Measurements from ENCODE around the gene ASB7.
"Not testable (repeated sequence)": the region's sequence is repeated elsewhere in the genome, so short reads cannot be mapped to it uniquely, and the experiment has no call there.

Gene ASB7

DNA sequence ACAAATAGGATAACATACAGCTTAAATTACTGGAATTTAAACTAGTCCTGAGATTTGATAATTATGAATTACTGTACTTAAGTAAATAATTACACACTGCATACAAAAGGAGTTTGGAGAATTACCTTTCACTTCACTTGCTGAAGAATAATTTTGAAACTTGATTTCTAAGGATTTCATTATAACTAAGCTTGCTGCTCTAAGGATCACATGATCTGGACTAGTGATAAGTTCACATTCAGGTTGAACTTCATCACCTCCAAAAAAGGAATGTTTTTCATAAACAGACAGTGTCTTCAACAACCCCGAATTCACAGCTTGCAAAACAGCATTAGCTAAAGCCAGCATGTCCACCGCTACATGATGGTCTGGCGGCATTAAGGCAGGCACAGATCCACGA is 28.9 kb upstream of the ASB7 start:
- no peaks in the 10 kb centered on the region for H3K4me1 ChIP-seq (ENCODE audit: control insufficient read depth in 2 of 2, insufficient read depth in 1 of 2, low read depth in 1 of 2, low read length in 2 of 2)
- H2AK5ac ChIP-seq (ENCODE audit: low read depth, low read length), result no peak overlapping the region
- H2BK12ac ChIP-seq (ENCODE audit: low read length), result no peak overlapping the region
- no peak overlapping the region for H3K23ac ChIP-seq (ENCODE audit: low read depth, low read length, poor library complexity)
- no peak overlapping the region for H3K18ac ChIP-seq (ENCODE audit: low read length)
- H3K9me3 ChIP-seq (replicated peaks in 1 of 2; ENCODE audit: control insufficient read depth in 2 of 2, insufficient read depth in 1 of 2, low read depth in 1 of 2, low read length in 2 of 2), result no peaks in the 10 kb centered on the region
- no peak overlapping the region for H3K4ac ChIP-seq (ENCODE audit: low read length)
- no peak overlapping the region for H3K4me2 ChIP-seq (ENCODE audit: insufficient read depth, low read length, poor library complexity, severe bottlenecking)
- no peak overlapping the region for H2BK5ac ChIP-seq (ENCODE audit: low read length)
- no peaks in the 10 kb centered on the region for H3K27me3 ChIP-seq (ENCODE audit: control insufficient read depth in 3 of 3, insufficient read depth in 3 of 3, low read depth in 1 of 3, low read length in 3 of 3)
- no peak overlapping the region for H3K14ac ChIP-seq (ENCODE audit: low read length)
- no peaks in the 10 kb centered on the region for H3K79me1 ChIP-seq (ENCODE audit: low read depth, low read length)
- no peak overlapping the region for H4K8ac ChIP-seq (ENCODE audit: low read depth, low read length)
- no peak overlapping the region for H4K91ac ChIP-seq (ENCODE audit: low read depth, low read length, poor library complexity)
- DNase-seq (ENCODE audit: low spot score), result no peak
- peaks cover 7 to 44% of the 10 kb centered on the region in 2 donors for H3K36me3 ChIP-seq (replicated peaks in 1 of 2; ENCODE audit: control insufficient read depth in 2 of 2, insufficient read depth in 2 of 2, low read length in 2 of 2)
- no peak overlapping the region for H3K27ac ChIP-seq (replicated peaks; ENCODE audit: low read length)
- no CpG with 5 or more reads among the region's 4 CpGs for WGBS, 2 donors (ENCODE audit: extremely low coverage in 2 of 2, insufficient read length in 2 of 2, insufficient replicate concordance in 1 of 2)
- no peak overlapping the region for H2BK120ac ChIP-seq (ENCODE audit: low read depth, low read length)
- no peak overlapping the region for H3K9ac ChIP-seq (ENCODE audit: low read depth, low read length, poor library complexity)
- H2BK15ac ChIP-seq (ENCODE audit: low read length), result no peak overlapping the region
- H3K4me3 ChIP-seq (ENCODE audit: low read length in 2 of 2), result no peak overlapping the region
- no peak overlapping the region for H2AFZ ChIP-seq (ENCODE audit: low read length)

DNA sequence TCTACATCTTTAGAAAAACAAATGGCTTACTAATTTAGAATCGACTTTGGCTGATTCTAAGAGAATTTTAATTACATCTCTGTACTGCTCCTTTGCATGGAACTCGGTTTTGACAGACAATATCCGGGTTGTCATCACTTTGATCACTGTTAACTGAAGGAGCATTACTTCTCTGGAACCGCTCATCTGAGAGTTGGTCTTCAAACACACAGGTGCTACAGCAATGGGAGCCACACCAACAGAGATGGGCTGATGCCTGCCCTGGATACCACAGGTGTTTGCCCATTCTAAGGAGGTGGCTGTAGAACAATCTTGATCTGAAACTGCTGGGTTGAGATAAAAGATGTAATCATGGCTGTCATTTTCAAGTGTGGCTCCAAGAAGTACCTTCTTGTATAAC is 22.0 kb upstream of the ASB7 start:
- H3K9ac ChIP-seq (ENCODE audit: low read depth, low read length, poor library complexity), result no peak overlapping the region
- no peak overlapping the region for H3K23ac ChIP-seq (ENCODE audit: low read depth, low read length, poor library complexity)
- no peak overlapping the region for H2BK5ac ChIP-seq (ENCODE audit: low read length)
- H2BK15ac ChIP-seq (ENCODE audit: low read length), result no peak overlapping the region
- H3K27ac ChIP-seq (replicated peaks; ENCODE audit: low read length), result no peak overlapping the region
- H3K18ac ChIP-seq (ENCODE audit: low read length), result no peak overlapping the region
- no peak overlapping the region for H2AFZ ChIP-seq (ENCODE audit: low read length)
- H3K9me3 ChIP-seq (replicated peaks in 1 of 2; ENCODE audit: control insufficient read depth in 2 of 2, insufficient read depth in 1 of 2, low read depth in 1 of 2, low read length in 2 of 2), result peaks cover 0 to 6% of the 10 kb centered on the region in 2 donors
- peaks cover 2% of the 10 kb centered on the region for H3K79me1 ChIP-seq (ENCODE audit: low read depth, low read length)
- no peak overlapping the region for H3K14ac ChIP-seq (ENCODE audit: low read length)
- no peaks in the 10 kb centered on the region for H3K4me1 ChIP-seq (ENCODE audit: control insufficient read depth in 2 of 2, insufficient read depth in 1 of 2, low read depth in 1 of 2, low read length in 2 of 2)
- H4K8ac ChIP-seq (ENCODE audit: low read depth, low read length), result no peak overlapping the region
- H3K4me3 ChIP-seq (ENCODE audit: low read length in 2 of 2), result no peak overlapping the region
- H2AK5ac ChIP-seq (ENCODE audit: low read depth, low read length), result no peak overlapping the region
- H3K27me3 ChIP-seq (ENCODE audit: control insufficient read depth in 3 of 3, insufficient read depth in 3 of 3, low read depth in 1 of 3, low read length in 3 of 3), result no peaks in the 10 kb centered on the region
- no peak overlapping the region for H2BK120ac ChIP-seq (ENCODE audit: low read depth, low read length)
- DNase-seq (ENCODE audit: low spot score), result no peak
- H4K91ac ChIP-seq (ENCODE audit: low read depth, low read length, poor library complexity), result no peak overlapping the region
- peaks cover 2 to 3% of the 10 kb centered on the region in 2 donors for H3K36me3 ChIP-seq (replicated peaks in 1 of 2; ENCODE audit: control insufficient read depth in 2 of 2, insufficient read depth in 2 of 2, low read length in 2 of 2)
- H3K4ac ChIP-seq (ENCODE audit: low read length), result no peak overlapping the region
- no peak overlapping the region for H3K4me2 ChIP-seq (ENCODE audit: insufficient read depth, low read length, poor library complexity, severe bottlenecking)
- no peak overlapping the region for H2BK12ac ChIP-seq (ENCODE audit: low read length)
- WGBS, 2 donors (ENCODE audit: extremely low coverage in 2 of 2, insufficient read length in 2 of 2, insufficient replicate concordance in 1 of 2), result no CpG with 5 or more reads among the region's 4 CpGs

DNA sequence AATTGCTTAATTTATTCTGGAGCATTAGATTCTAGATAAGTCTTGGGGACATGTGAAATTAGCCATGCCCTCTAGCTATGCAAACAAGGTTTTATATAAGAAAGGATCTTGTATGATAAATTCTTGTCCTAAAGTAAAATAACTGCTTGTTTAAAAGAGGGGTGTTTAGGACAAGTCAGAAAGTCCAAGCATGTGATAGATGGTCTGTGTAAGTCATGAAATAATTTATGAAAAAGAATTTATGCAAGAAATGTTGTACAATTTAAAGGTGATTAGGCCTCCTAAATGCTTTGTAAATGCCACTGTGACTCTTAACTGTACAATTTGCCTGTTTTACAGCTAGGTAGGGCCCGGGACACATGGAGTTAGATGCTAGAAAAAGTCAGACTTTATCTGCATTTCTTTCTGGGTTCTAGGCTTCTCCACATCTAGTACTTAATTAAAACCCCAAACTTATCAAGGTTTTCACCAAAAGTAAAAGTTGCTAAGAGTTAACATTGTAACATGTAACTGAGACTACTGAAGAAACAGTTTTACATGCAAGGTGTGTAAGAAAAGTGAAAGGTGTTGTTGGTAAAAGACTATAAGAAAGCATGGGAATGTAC is 13.6 kb upstream of the ASB7 start:
- Histone ChIP-seq H2BK5ac (ENCODE audit: low read length) (no peak overlapping the region), H3K23ac (ENCODE audit: low read depth, low read length, poor library complexity) (no peak overlapping the region), H2BK15ac (ENCODE audit: low read length) (no peak overlapping the region), H3K9ac (ENCODE audit: low read depth, low read length, poor library complexity) (no peak overlapping the region), H3K4me1 (ENCODE audit: control insufficient read depth in 2 of 2, insufficient read depth in 1 of 2, low read depth in 1 of 2, low read length in 2 of 2) (no peaks in the 10 kb centered on the region), H3K4ac (ENCODE audit: low read length) (no peak overlapping the region), H3K36me3 (replicated peaks in 1 of 2; ENCODE audit: control insufficient read depth in 2 of 2, insufficient read depth in 2 of 2, low read length in 2 of 2) (peaks cover 0 to 2% of the 10 kb centered on the region in 2 donors), H2AFZ (ENCODE audit: low read length) (no peak overlapping the region), H3K27me3 (ENCODE audit: control insufficient read depth in 3 of 3, insufficient read depth in 3 of 3, low read depth in 1 of 3, low read length in 3 of 3) (no peaks in the 10 kb centered on the region), H2AK5ac (ENCODE audit: low read depth, low read length) (no peak overlapping the region), H3K14ac (ENCODE audit: low read length) (no peak overlapping the region), H3K27ac (replicated peaks; ENCODE audit: low read length) (no peak overlapping the region), H3K4me2 (ENCODE audit: insufficient read depth, low read length, poor library complexity, severe bottlenecking) (no peak overlapping the region), H4K8ac (ENCODE audit: low read depth, low read length) (no peak overlapping the region), H3K4me3 (ENCODE audit: low read length in 2 of 2) (no peak overlapping the region), H2BK120ac (ENCODE audit: low read depth, low read length) (no peak overlapping the region), H2BK12ac (ENCODE audit: low read length) (no peak overlapping the region), H3K18ac (ENCODE audit: low read length) (no peak overlapping the region), H3K79me1 (ENCODE audit: low read depth, low read length) (peaks cover 2% of the 10 kb centered on the region), H3K9me3 (replicated peaks in 1 of 2; ENCODE audit: control insufficient read depth in 2 of 2, insufficient read depth in 1 of 2, low read depth in 1 of 2, low read length in 2 of 2) (peaks cover 12 to 27% of the 10 kb centered on the region in 2 donors), H4K91ac (ENCODE audit: low read depth, low read length, poor library complexity) (no peak overlapping the region)
- no CpG with 5 or more reads among the region's 1 CpG for WGBS, 2 donors (ENCODE audit: extremely low coverage in 2 of 2, insufficient read length in 2 of 2, insufficient replicate concordance in 1 of 2)
- no peak for DNase-seq (ENCODE audit: low spot score)

DNA sequence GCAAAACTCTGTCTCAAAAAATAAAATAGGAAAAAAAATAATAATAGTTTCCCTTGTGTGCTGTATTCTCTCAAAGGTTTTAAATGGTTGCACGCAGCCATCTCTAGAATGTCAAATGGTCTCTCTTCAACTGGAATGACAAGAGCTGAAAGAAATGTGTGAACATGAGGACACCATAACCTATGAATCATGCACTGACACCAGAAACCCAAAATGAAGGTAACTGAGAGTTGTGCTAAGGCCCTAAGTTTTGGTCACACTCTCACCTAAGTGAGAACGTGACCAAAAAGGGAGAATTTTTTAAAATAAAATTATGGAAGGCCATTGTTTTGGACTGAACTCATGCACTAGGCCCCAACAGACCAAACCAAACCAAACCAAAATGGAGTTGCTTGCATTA is 11.2 kb upstream of the ASB7 start:
- H3K27me3 ChIP-seq (ENCODE audit: control insufficient read depth in 3 of 3, insufficient read depth in 3 of 3, low read depth in 1 of 3, low read length in 3 of 3); H4K91ac ChIP-seq (ENCODE audit: low read depth, low read length, poor library complexity); H3K14ac ChIP-seq (ENCODE audit: low read length); H2AFZ ChIP-seq (ENCODE audit: low read length); H2BK12ac ChIP-seq (ENCODE audit: low read length); DNase-seq (ENCODE audit: low spot score); H2AK5ac ChIP-seq (ENCODE audit: low read depth, low read length); H3K36me3 ChIP-seq (replicated peaks in 1 of 2; ENCODE audit: control insufficient read depth in 2 of 2, insufficient read depth in 2 of 2, low read length in 2 of 2); H3K23ac ChIP-seq (ENCODE audit: low read depth, low read length, poor library complexity); H2BK120ac ChIP-seq (ENCODE audit: low read depth, low read length); H3K27ac ChIP-seq (replicated peaks; ENCODE audit: low read length); H3K9ac ChIP-seq (ENCODE audit: low read depth, low read length, poor library complexity); H2BK5ac ChIP-seq (ENCODE audit: low read length); H2BK15ac ChIP-seq (ENCODE audit: low read length); H3K18ac ChIP-seq (ENCODE audit: low read length); H3K4ac ChIP-seq (ENCODE audit: low read length); H3K79me1 ChIP-seq (ENCODE audit: low read depth, low read length); H3K4me2 ChIP-seq (ENCODE audit: insufficient read depth, low read length, poor library complexity, severe bottlenecking); H3K4me1 ChIP-seq (ENCODE audit: control insufficient read depth in 2 of 2, insufficient read depth in 1 of 2, low read depth in 1 of 2, low read length in 2 of 2); H4K8ac ChIP-seq (ENCODE audit: low read depth, low read length); H3K4me3 ChIP-seq (ENCODE audit: low read length in 2 of 2): not testable (repeated sequence)
- H3K9me3 ChIP-seq (replicated peaks in 1 of 2; ENCODE audit: control insufficient read depth in 2 of 2, insufficient read depth in 1 of 2, low read depth in 1 of 2, low read length in 2 of 2), result peaks cover 5 to 27% of the 10 kb centered on the region in 2 donors
- WGBS, 2 donors (ENCODE audit: extremely low coverage in 2 of 2, insufficient read length in 2 of 2, insufficient replicate concordance in 1 of 2), result no CpG with 5 or more reads among the region's 2 CpGs
